NB4 (cell line): ENCODE data around the gene MAOB.

Experiments
- CTCF ChIP-seq: IDR thresholded peaks from one replicate; pipeline ENCODE4 v1.5.1; 2012; ENCODE audit warnings: low read depth, low read length
- MYC ChIP-seq: IDR thresholded peaks from 2 replicates; pipeline ENCODE4 v1.6.1; 2011; ENCODE audit warnings: low read depth, low read length
- POLR2A ChIP-seq: IDR thresholded peaks from 2 replicates; pipeline ENCODE4 v1.6.1; 2011; ENCODE audit warnings: mild to moderate bottlenecking; ENCODE audit not compliant: insufficient read length; ENCODE audit errors: extremely low read depth

- no peak for TF ChIP-seq CTCF
- no peak for TF ChIP-seq POLR2A
- no peak for TF ChIP-seq MYC
These were observed 46.7 kb downstream of the MAOB start for GRCh38 chrX:43835559-43835958.
